Sigmoid colon (tissue), 3 donors: ENCODE results near the gene CD44.

Experiments
- CTCF ChIP-seq, 4 experiments: fragments of 450-650 bp in 3 of 4; fragments of 200-600 bp in 1 of 4; IDR thresholded peaks; one replicate each; pipeline ENCODE4 v1.5.1; 2016 to 2019; ENCODE audit warnings: antibody characterized with exemption in 4 of 4, mild to moderate bottlenecking in 3 of 4, moderate library complexity in 2 of 4
- POLR2A ChIP-seq, 2 donors: fragments of 450-650 bp; IDR thresholded peaks; one replicate each; pipeline ENCODE4 v1.6.1; 2016; ENCODE audit warnings: antibody characterized with exemption in 2 of 2, mild to moderate bottlenecking in 2 of 2, moderate library complexity in 2 of 2

GRCh38 chr11:35214226-35214770 lies 75.3 kb downstream of the CD44 start:
- no peak for TF ChIP-seq POLR2A (IDR thresholded peaks at IDR 0.05)
- TF ChIP-seq CTCF (IDR thresholded peaks at IDR 0.05), result no peak
